ENCODE data around the gene CBLB. TPM values are rescaled to one million over a fixed set of nuclear protein-coding genes. Genes with fewer than 3 reads are reported as not detected.

The CBLB gene
- polyA plus RNA-seq, 2 of the 4 experiments (the other 2 are of a cell fraction) = 6.8 to 16.2 TPM

DNA sequence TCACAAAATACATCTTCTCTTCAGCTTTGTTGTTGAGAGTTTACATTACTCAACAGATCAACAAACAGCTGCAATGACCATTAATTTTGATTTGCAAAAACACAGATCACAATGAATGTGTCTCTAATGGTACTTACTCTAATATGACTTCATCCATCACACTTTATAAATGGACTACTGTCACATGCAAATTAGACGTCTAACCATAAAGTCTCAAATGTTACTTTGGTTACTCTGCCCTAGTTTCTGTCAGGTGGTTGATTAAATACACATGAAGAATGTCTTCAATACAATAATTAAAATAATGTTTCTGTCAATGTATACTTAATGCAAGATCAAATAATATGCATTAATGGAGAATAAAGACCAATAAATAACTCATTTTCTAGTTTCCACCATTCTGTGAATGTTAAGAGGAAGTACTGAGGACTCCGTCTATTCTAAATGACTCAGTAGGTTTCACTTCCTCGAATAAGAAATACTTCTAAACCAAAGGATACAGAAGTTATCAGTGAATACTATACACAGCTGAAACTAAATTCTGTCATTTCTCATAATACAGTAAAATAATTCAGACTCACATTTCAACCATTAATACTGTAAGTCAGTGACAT is 145.8 kb downstream of the CBLB start:
- H3K27ac ChIP-seq = no peak overlapping the region
- H3K9me3 ChIP-seq = no peaks in the 10 kb centered on the region
- 77% methylated on average over 3 of the region's 3 CpGs for WGBS (ENCODE audit: missing lambda C conversion rate)
- ChIA-PET CTCF (no interaction called here), POLR2A (no interaction called here)
- no peak for FAIRE-seq
- H3K4me2 ChIP-seq = no peak overlapping the region
- H3K4me3 ChIP-seq = no peak overlapping the region
- no peak for TF ChIP-seq CHD2 (IDR thresholded peaks at IDR 0.05; ENCODE audit: low read length, partially characterized antibody)
- H3K4me1 ChIP-seq = no peaks in the 10 kb centered on the region
- no peak for DNase-seq (ENCODE audit: low read depth in 1 of 2, low spot score in 1 of 2)
- no peak for ATAC-seq

- 79% methylated on average over 12 of the region's 12 CpGs for WGBS (ENCODE audit: missing lambda C conversion rate)
- Histone ChIP-seq H3K4me3 (no peak overlapping the region), H3K9me3 (no peaks in the 10 kb centered on the region), H3K27ac (no peak overlapping the region), H3K4me1 (no peaks in the 10 kb centered on the region), H3K4me2 (no peak overlapping the region)
- FAIRE-seq (no peak), ATAC-seq (no peak), DNase-seq (ENCODE audit: low read depth in 1 of 2, low spot score in 1 of 2) (no peak)
- ChIA-PET CTCF (no interaction called here), POLR2A (no interaction called here)
- no peak for TF ChIP-seq E2F6 (IDR thresholded peaks at IDR 0.05; ENCODE audit: borderline replicate concordance, low read depth)
- TF ChIP-seq MAZ (IDR thresholded peaks at IDR 0.05; ENCODE audit: borderline replicate concordance, low read depth, low read length) = no peak
- TF ChIP-seq CBX2 (IDR thresholded peaks at IDR 0.05; ENCODE audit: borderline replicate concordance, low read depth) = no peak
- no peak for TF ChIP-seq ESRRA (IDR thresholded peaks at IDR 0.05; ENCODE audit: borderline replicate concordance, low read length)
- TF ChIP-seq, protein P1, sequence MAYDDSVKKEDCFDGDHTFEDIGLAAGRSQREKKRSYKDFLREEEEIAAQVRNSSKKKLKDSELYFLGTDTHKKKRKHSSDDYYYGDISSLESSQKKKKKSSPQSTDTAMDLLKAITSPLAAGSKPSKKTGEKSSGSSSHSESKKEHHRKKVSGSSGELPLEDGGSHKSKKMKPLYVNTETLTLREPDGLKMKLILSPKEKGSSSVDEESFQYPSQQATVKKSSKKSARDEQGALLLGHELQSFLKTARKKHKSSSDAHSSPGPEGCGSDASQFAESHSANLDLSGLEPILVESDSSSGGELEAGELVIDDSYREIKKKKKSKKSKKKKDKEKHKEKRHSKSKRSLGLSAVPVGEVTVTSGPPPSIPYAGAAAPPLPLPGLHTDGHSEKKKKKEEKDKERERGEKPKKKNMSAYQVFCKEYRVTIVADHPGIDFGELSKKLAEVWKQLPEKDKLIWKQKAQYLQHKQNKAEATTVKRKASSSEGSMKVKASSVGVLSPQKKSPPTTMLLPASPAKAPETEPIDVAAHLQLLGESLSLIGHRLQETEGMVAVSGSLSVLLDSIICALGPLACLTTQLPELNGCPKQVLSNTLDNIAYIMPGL (CRISPR knock-in tag; IDR thresholded peaks at IDR 0.05; ENCODE audit: borderline replicate concordance) = no peak
- no peak for TF ChIP-seq RFX5 (IDR thresholded peaks at IDR 0.05)
- no peak for TF ChIP-seq NFE2L2 (conservative IDR thresholded peaks at IDR 0.05; ENCODE audit: low read length)
- TF ChIP-seq HOXB5 (CRISPR knock-in tag; IDR thresholded peaks at IDR 0.05) = no peak
Observed at GRCh38 chr3:105719791-105720190, 149.0 kb downstream of the CBLB start.

DNA sequence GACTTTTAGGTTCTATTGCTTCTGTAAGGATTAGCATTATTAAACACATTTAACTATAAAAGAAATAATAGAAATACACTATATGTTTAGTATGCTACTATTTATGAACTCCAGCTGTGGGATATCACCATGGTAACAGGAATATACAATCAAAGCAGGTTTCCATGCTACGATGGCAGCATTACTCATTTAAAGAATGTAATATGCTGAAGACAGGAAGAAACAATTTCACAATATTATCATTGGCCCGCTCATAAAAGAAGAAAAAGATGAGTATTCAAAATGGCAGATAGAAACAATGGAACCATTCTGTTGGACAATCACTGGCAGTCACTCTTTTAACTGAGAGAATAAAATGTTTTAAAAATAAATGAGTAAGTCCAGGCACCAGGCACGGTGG is 153.4 kb downstream of the CBLB start:
- ATAC-seq (no peak), DNase-seq (ENCODE audit: low read depth in 1 of 2, low spot score in 1 of 2) (peak in 1 of 2 experiments; percentile 7), FAIRE-seq (no peak)
- 88% methylated on average over 3 of the region's 3 CpGs for WGBS (ENCODE audit: missing lambda C conversion rate)
- TF ChIP-seq MAZ (IDR thresholded peaks at IDR 0.05; ENCODE audit: borderline replicate concordance, low read depth, low read length) = no peak
- TF ChIP-seq, protein P2, sequence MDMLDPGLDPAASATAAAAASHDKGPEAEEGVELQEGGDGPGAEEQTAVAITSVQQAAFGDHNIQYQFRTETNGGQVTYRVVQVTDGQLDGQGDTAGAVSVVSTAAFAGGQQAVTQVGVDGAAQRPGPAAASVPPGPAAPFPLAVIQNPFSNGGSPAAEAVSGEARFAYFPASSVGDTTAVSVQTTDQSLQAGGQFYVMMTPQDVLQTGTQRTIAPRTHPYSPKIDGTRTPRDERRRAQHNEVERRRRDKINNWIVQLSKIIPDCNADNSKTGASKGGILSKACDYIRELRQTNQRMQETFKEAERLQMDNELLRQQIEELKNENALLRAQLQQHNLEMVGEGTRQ (IDR thresholded peaks at IDR 0.05) = no peak
- TF ChIP-seq CEBPB (IDR thresholded peaks at IDR 0.05) = no peak
- TF ChIP-seq ZNF302 (CRISPR knock-in tag; IDR thresholded peaks at IDR 0.05) = no peak
- TF ChIP-seq HES2 (IDR thresholded peaks at IDR 0.05) = no peak
- no peak for TF ChIP-seq PHF8 (IDR thresholded peaks at IDR 0.05; ENCODE audit: borderline replicate concordance, low read depth)
- TF ChIP-seq, protein P3, sequence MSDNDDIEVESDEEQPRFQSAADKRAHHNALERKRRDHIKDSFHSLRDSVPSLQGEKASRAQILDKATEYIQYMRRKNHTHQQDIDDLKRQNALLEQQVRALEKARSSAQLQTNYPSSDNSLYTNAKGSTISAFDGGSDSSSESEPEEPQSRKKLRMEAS (IDR thresholded peaks at IDR 0.05) = no peak
- Histone ChIP-seq H3K4me2 (no peak overlapping the region), H3K27ac (no peak overlapping the region), H3K4me3 (no peak overlapping the region), H3K4me1 (no peaks in the 10 kb centered on the region), H3K9me3 (no peaks in the 10 kb centered on the region)
- CTCF ChIA-PET = no interaction called here
- POLR2A ChIA-PET = no interaction called here

- Histone ChIP-seq H3K4me2 (no peak overlapping the region), H3K4me1 (no peaks in the 10 kb centered on the region), H3K4me3 (no peak overlapping the region), H3K27ac (no peak overlapping the region), H3K9me3 (no peaks in the 10 kb centered on the region)
- ATAC-seq (no peak), DNase-seq (ENCODE audit: low read depth in 1 of 2, low spot score in 1 of 2) (no peak), FAIRE-seq (no peak)
- CTCF ChIA-PET = no interaction called here
- POLR2A ChIA-PET = no interaction called here
- WGBS (ENCODE audit: missing lambda C conversion rate) = 84% methylated on average over 6 of the region's 6 CpGs
- TF ChIP-seq, protein P1 (CRISPR knock-in tag; IDR thresholded peaks at IDR 0.05; ENCODE audit: borderline replicate concordance) = no peak
- no peak for TF ChIP-seq E2F6 (IDR thresholded peaks at IDR 0.05; ENCODE audit: borderline replicate concordance, low read depth)
- no peak for TF ChIP-seq CBX2 (IDR thresholded peaks at IDR 0.05; ENCODE audit: borderline replicate concordance, low read depth)
- TF ChIP-seq RAD21 (conservative IDR thresholded peaks at IDR 0.05 in 1 of 2, IDR thresholded peaks at IDR 0.05 in 1 of 2) = no peak
- no peak for TF ChIP-seq ZNF302 (CRISPR knock-in tag; IDR thresholded peaks at IDR 0.05)
- TF ChIP-seq CEBPB (IDR thresholded peaks at IDR 0.05) = no peak
- no peak for TF ChIP-seq POLR2AphosphoS2 (conservative IDR thresholded peaks at IDR 0.05; ENCODE audit: low read length)
- TF ChIP-seq ESRRA (IDR thresholded peaks at IDR 0.05; ENCODE audit: borderline replicate concordance, low read length) = no peak
- TF ChIP-seq POLR2A (IDR thresholded peaks at IDR 0.05; ENCODE audit: low read length) = no peak
- TF ChIP-seq ZSCAN20 (CRISPR knock-in tag; IDR thresholded peaks at IDR 0.05) = no peak
- TF ChIP-seq HEYL (CRISPR knock-in tag; IDR thresholded peaks at IDR 0.05) = no peak
- no peak for TF ChIP-seq BHLHE40 (IDR thresholded peaks at IDR 0.05; ENCODE audit: low read depth, low read length)
Observed at GRCh38 chr3:105714453-105714852, 154.4 kb downstream of the CBLB start.

All from A549 (cell line).